Stimulated activated CD4-positive, alpha-beta T cell treated with anti-CD3 and anti-CD28 coated beads, Interleukin-12 subunit alpha, Interleukin-12 subunit beta, amount 100 ng/mL, for 4 hours (primary cell): ENCODE data around the gene PLCG1.
"Not testable (repeated sequence)": the region's sequence is repeated elsewhere in the genome, so short reads cannot be mapped to it uniquely, and the experiment has no call there.

ENCODE experiments used
- DNase-seq: peaks from one replicate; pipeline ENCODE4 v3.0.0-alpha.2; 2020

Gene PLCG1

GRCh38 chr20:41136680-41137613, at the start of gene PLCG1:
PLCG1 (plus strand) TSS chr20:41137543; CDS start chr20:41137642, 99 bp downstream.
- DNase-seq: peak; percentile 88

- DNase-seq: no peak
Observed at GRCh38 chr20:41087777-41088176, 49.6 kb upstream of the PLCG1 start.

DNA sequence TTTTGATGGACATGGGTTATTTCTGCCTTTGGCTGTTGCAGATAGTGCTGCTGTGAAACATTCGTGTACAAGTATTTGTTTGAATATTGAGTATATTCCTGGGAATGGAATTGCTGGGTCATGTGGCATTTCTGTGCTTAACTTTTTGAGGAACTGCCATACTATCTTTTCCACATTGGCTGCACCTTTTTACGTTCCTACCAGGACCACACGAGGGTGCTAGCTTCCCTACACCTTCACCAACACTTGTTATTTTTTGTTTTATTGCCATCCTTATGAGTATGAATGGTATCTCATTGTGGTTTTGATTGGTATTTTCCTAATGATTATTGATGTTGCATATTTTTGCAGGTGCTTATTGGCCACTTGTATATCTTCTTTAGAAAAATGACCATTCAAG, 47.8 kb upstream of the PLCG1 start:
- no peak for DNase-seq

GRCh38 chr20:41091927-41092326, 45.4 kb upstream of the PLCG1 start:
- DNase-seq: no peak

DNA sequence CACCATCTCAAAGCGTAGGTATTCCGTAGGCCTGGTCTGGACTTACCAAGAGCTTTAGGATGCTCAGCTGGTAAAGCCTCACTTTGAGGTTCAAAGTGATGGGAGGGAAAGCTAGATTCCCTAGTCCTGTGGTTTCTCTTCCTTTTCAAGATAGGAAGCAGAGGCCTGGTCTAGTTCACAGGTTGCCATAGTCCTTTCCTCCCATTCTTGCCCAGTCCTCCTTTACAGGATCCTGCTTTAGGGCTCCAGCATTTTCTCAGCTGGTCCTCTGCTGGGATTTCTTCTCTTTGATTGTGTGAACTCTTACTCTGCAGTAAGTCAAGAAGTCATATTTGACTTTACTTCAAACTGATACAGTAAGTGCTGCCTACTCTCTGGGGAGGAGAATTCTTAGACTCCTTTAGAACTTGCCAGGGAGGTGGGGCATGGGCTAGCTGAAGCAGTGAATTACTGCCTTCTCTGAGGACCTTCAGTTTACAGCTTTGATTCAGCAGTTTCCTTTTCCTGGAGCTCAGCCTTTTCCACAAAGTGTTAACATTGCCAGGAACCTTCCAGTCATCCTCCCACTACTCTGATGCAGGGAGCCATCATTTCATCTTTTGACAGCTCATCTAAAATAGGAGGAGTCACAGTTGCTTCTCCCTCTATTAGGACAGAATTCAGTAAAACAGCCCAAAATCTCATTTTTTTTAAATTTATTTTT, 42.8 kb upstream of the PLCG1 start:
- no peak for DNase-seq

DNA sequence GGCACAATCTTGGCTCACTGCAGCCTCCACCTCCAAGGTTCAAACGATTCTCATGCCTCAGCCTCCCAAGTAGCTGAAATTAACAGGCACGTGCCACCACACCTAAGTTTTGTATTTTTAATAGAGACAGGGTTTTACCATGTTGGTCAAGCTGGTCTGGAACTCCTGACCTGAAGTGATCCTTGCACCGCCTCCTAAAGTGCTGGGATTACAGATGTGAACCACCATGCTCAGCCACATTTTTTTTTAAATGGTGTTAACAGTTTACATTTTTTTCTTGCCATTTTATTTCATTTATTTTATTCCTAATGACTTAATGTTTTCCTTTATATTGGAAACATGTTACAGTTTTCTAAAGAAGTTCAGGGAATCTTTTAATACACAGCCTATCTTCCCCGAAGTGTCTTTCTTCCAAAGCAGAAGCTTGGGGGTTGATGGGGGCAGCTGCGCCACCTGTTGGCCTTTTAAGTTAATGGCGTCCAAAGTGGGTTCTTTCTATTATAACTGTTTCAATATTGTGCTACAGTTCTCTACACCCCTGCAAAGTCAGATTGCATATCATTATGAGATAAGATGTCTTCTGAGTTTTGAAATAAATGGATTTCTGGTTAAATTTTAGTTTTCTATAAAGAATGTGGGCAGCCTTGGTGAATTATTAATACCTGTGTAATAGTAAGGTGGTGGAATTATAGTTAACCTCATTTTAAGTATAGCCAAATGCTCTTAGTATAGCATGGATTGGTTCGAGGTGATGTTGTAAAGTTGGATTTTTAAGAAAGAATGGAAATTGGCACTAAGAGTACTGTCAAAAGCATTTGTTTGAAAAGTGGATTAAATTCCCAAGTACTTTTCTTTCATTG, 42.0 kb upstream of the PLCG1 start:
- peak; percentile 38 for DNase-seq

GRCh38 chr20:41098703-41099250, 38.6 kb upstream of the PLCG1 start:
- DNase-seq: no peak

- no peak for DNase-seq
Observed at GRCh38 chr20:41100001-41100480, 37.3 kb upstream of the PLCG1 start.

- no peak for DNase-seq
Observed at GRCh38 chr20:41101660-41102059, 35.7 kb upstream of the PLCG1 start.

DNA sequence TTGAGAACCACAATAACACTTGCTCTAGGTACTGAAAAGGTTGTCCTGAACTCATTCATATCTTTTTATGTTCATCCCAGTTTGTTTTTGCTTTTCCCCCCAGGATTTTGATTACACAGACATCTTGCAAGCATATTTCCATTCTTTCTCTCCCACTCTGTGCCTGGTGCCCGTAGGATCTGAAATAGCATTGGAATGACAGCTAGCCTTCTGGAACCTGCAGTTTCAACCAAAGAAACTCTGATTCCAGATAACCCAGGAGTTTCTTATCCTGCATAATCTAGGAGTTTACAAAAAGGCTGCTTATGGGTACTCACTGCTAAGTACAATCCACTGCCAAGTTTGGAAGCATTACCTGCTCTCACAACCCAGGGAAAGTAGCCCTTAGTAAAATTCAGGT, 28.8 kb upstream of the PLCG1 start:
- no peak for DNase-seq

- DNase-seq: no peak
Observed at GRCh38 chr20:41110012-41110411, 27.3 kb upstream of the PLCG1 start.

- no peak for DNase-seq
Observed at GRCh38 chr20:41110930-41111577, 26.3 kb upstream of the PLCG1 start.

DNA sequence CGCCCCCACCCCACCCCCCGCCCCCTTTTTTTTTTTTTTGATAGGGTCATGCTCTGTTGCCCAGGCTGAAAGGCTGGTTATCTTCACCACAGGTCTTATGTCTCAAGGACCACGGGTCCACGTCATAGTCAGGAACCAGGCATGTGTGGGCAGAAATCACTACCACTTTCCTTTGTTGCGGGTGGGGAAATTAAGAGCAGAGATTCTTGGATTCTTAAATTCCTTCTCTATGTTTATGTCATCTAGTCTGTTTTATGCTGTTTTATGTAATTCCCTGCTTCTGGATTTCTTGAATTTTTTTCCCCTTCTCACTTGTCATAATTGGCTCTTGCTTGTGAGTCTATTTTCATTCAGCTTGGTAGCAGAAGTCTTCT, 25.8 kb upstream of the PLCG1 start:
- DNase-seq: no peak

- no peak for DNase-seq
Observed at GRCh38 chr20:41116282-41116956, 20.9 kb upstream of the PLCG1 start.

GRCh38 chr20:41118159-41118558, 19.2 kb upstream of the PLCG1 start:
- not testable (repeated sequence) for DNase-seq

GRCh38 chr20:41118632-41119031, 18.7 kb upstream of the PLCG1 start:
- no peak for DNase-seq

DNA sequence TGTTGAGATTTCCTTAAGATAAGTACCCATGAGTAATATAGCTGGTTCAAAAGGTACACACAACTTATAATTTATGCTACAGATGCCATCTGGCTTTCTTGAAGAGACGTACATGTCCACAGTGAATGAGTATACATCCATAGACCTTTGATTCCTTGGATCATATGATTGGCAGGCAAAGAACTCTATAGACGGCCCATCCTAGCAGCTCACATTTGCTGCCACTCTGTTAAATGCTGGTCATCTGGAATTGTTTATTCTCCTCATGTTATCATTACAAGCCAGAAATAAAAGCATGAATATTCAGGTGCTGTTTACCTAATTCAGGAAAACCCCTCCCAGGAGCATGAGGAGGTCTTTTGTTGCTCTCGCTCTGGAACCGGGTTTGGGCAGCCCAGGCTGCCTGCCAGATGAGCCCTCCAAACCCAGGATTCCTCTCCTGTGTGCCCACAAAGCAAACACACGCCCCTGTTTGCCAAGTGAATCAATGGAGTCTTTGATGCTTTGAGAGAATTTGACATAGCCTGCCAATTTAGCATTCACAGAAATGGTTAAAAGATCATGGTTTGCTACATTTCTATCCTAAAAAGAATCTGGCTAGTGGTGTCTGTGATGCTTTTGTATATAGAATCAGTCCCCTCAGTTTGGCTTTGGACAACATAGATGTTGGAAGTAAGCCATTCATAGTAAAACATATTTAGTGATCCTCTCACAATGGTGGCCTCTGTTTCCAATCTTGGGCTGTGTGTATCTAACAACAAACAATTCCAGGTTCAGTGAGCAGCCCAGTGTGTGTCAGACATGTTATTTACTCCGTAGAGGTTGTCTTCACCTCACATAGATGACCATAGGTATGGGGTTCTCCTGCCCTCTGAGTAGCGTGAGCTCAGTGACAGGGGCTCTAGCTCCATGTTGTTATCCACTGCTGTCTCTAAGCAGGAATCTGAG, 17.5 kb upstream of the PLCG1 start:
- no peak for DNase-seq

DNA sequence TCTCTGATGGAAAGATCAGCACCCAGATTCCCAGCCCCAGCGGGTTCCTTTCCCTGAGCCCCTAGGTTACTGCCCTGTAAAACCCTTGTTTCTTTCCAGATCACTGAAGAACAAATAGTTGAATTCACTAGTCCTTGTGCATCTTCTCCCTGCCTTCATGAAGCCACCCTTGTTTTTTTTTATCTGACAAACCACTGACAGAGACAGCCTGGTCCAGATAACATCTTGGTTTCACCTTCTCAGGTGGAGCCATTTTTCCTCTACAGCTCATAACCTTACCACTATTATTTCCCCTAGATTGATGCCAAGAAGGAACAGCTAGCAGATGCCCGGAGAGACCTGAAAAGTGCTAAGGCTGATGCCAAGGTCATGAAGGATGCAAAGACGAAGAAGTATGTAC, 15.9 kb upstream of the PLCG1 start:
- DNase-seq: no peak

DNA sequence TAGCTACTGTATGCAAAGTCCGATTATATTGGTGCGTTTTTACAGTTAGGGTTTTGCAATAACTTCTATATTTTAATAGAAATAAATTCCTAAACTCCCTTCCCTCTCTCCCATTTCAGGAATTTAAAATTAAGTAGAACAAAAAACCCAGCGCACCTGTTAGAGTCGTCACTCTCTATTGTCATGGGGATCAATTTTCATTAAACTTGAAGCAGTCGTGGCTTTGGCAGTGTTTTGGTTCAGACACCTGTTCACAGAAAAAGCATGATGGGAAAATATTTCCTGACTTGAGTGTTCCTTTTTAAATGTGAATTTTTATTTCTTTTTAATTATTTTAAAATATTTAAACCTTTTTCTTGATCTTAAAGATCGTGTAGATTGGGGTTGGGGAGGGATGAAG, 13.7 kb upstream of the PLCG1 start:
- DNase-seq: no peak

- DNase-seq: no peak
Observed at GRCh38 chr20:41124451-41125094, 12.8 kb upstream of the PLCG1 start.
